Smooth muscle cell (in vitro differentiated cells): ENCODE data around the gene PKN3. TPM values are rescaled to one million over a fixed set of nuclear protein-coding genes. Genes with fewer than 3 reads are reported as not detected.

Experiments
- DNase-seq: peaks from one replicate; lab custom pipeline; 2025; ENCODE audit not compliant: unreplicated experiment; lab: John Stamatoyannopoulos, UW
- H2AFZ ChIP-seq: fragments of 200-600 bp; sonication (generic); 2 replicates; pipeline ENCODE4 v1.6.0; 2016; ENCODE audit warnings: antibody characterized with exemption, low read depth, mild to moderate bottlenecking
- H3F3A ChIP-seq: fragments of 200-600 bp; sonication (generic); 2 replicates; pipeline ENCODE4 v1.6.0; 2017; ENCODE audit warnings: antibody characterized with exemption, low read depth
- H3K27ac ChIP-seq: fragments of 200-600 bp; sonication (generic); 2 replicates; pipeline ENCODE4 v1.5.1; 2016; ENCODE audit warnings: low read depth, mild to moderate bottlenecking
- H3K27me3 ChIP-seq: fragments of 200-600 bp; sonication (generic); 2 replicates; pipeline ENCODE4 v1.6.1; 2016; ENCODE audit warnings: low read depth, mild to moderate bottlenecking
- H3K36me3 ChIP-seq: fragments of 200-600 bp; sonication (generic); 2 replicates; pipeline ENCODE4 v1.5.1; 2016; ENCODE audit warnings: low read depth
- H3K4me1 ChIP-seq: fragments of 200-600 bp; sonication (generic); 2 replicates; pipeline ENCODE4 v1.5.1; 2016; ENCODE audit warnings: low read depth
- H3K4me2 ChIP-seq: fragments of 200-600 bp; sonication (generic); 2 replicates; pipeline ENCODE4 v1.6.0; 2016; ENCODE audit warnings: mild to moderate bottlenecking
- H3K4me3 ChIP-seq: fragments of 200-600 bp; sonication (generic); 2 replicates; pipeline ENCODE4 v1.5.1; 2016; ENCODE audit warnings: mild to moderate bottlenecking
- H3K79me2 ChIP-seq: fragments of 200-600 bp; sonication (generic); 2 replicates; pipeline ENCODE4 v1.6.0; 2016; ENCODE audit warnings: low read depth, mild to moderate bottlenecking
- H3K9ac ChIP-seq: fragments of 200-600 bp; sonication (generic); 2 replicates; pipeline ENCODE4 v1.6.0; 2016; ENCODE audit warnings: low read depth
- H3K9me3 ChIP-seq: fragments of 200-600 bp; sonication (generic); replicated peaks from 2 replicates; pipeline ENCODE4 v1.5.1; 2016; ENCODE audit warnings: low read depth
- H4K20me1 ChIP-seq: fragments of 200-600 bp; sonication (generic); 2 replicates; pipeline ENCODE4 v1.6.0; 2016; ENCODE audit warnings: low read depth
- WGBS: methylation state at CpG from one replicate; pipeline ENCODE4 v1.1.7; 2016; ENCODE audit warnings: low lambda C conversion rate; 5-methylcytosine and 5-hydroxymethylcytosine counted together
- polyA plus RNA-seq: library from polyadenylated mRNA; unstranded; fragments of >200 nt; fragmentation: Nextera tagmentation; extraction: Ambion mirVana; gene quantifications from 2 replicates; pipeline ENCODE4 v1.2.1, GENCODE V29; 2016
- total RNA-seq: library from RNA; depleted of rRNA; stranded (reverse); fragments of >200 nt; gene quantifications from 2 replicates; pipeline ENCODE4 v1.2.3, GENCODE V29; 2014
- TF ChIP-seq, protein P1 (sequence below): fragments of 200-600 bp; sonication (generic); IDR thresholded peaks from 2 replicates; pipeline ENCODE4 v1.5.1; 2017; ENCODE audit warnings: borderline replicate concordance, mild to moderate bottlenecking, antibody characterized with exemption; ENCODE audit not compliant: insufficient read depth, poor library complexity, severe bottlenecking

PKN3 gene
- 0.63 and 1.4 TPM in 2 replicates for total RNA-seq
- polyA plus RNA-seq: 1.5 and 2.2 TPM in 2 replicates

- Histone ChIP-seq H3K27me3 (no peaks in the 10 kb centered on the region), H3K27ac (no peak within 1 kb of the TSS), H4K20me1 (peaks cover 1% of the 10 kb centered on the region), H3K79me2 (no peaks in the 10 kb centered on the region), H2AFZ (peak within 1 kb of the TSS; percentile 94), H3K9ac (peak within 1 kb of the TSS; percentile 26), H3K36me3 (no peaks in the 10 kb centered on the region), H3K9me3 (no peaks in the 10 kb centered on the region), H3K4me1 (no peaks in the 10 kb centered on the region), H3K4me2 (peak within 1 kb of the TSS; percentile 95), H3K4me3 (peak within 1 kb of the TSS; percentile 82), H3F3A (peaks cover 4% of the 10 kb centered on the region)
- peak; percentile 78 for DNase-seq
- TF ChIP-seq, protein P1, sequence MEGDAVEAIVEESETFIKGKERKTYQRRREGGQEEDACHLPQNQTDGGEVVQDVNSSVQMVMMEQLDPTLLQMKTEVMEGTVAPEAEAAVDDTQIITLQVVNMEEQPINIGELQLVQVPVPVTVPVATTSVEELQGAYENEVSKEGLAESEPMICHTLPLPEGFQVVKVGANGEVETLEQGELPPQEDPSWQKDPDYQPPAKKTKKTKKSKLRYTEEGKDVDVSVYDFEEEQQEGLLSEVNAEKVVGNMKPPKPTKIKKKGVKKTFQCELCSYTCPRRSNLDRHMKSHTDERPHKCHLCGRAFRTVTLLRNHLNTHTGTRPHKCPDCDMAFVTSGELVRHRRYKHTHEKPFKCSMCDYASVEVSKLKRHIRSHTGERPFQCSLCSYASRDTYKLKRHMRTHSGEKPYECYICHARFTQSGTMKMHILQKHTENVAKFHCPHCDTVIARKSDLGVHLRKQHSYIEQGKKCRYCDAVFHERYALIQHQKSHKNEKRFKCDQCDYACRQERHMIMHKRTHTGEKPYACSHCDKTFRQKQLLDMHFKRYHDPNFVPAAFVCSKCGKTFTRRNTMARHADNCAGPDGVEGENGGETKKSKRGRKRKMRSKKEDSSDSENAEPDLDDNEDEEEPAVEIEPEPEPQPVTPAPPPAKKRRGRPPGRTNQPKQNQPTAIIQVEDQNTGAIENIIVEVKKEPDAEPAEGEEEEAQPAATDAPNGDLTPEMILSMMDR: peak; percentile 81
- WGBS: under 1% methylated on average over 53 of the region's 65 CpGs
Measured at GRCh38 chr9:128702445-128702948, at the start of gene PKN3. Gene PKN3, plus strand, starts transcription at chr9:128702503. Its CDS starts 413 bp downstream, at chr9:128702916.

DNA sequence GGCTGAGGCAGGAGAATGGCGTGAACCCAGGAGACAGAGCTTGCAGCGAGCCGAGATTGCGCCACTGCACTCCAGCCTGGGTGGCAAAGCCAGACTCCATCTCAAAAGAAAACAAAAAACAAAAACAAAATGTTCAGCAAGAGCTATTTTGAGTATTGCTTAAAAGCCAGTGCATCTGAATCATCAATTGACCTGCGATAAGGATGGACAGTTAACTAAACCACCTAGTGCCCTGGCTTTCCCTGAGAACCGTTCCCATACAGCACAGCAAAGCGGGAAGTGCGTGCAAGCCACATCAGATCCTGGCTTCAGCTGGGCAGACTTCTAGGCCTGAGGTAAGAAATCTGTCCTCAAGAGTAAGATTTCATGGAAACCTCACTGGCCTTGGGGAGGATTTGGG is 48.4 kb upstream of the PKN3 start:
- no peak overlapping the region for H2AFZ ChIP-seq
- no peaks in the 10 kb centered on the region for H3K27me3 ChIP-seq
- H4K20me1 ChIP-seq: no peaks in the 10 kb centered on the region
- WGBS: 98% methylated on average over 8 of the region's 8 CpGs
- peaks cover 7% of the 10 kb centered on the region for H3K79me2 ChIP-seq
- H3K36me3 ChIP-seq: no peaks in the 10 kb centered on the region
- no peaks in the 10 kb centered on the region for H3K9me3 ChIP-seq
- H3K27ac ChIP-seq: no peak overlapping the region
- H3K9ac ChIP-seq: no peak overlapping the region
- no peak overlapping the region for H3K4me2 ChIP-seq
- TF ChIP-seq, protein P1: no peak
- DNase-seq: no peak
- no peaks in the 10 kb centered on the region for H3K4me1 ChIP-seq
- no peak overlapping the region for H3K4me3 ChIP-seq
- peaks cover 5% of the 10 kb centered on the region for H3F3A ChIP-seq

GRCh38 chr9:128654481-128654880 is 47.8 kb upstream of the PKN3 start:
- no peaks in the 10 kb centered on the region for H4K20me1 ChIP-seq
- no peak for DNase-seq
- H3F3A ChIP-seq: peaks cover 5% of the 10 kb centered on the region
- H3K4me1 ChIP-seq: no peaks in the 10 kb centered on the region
- 100% methylated on average over 1 of the region's 1 CpG for WGBS
- no peaks in the 10 kb centered on the region for H3K36me3 ChIP-seq
- no peaks in the 10 kb centered on the region for H3K9me3 ChIP-seq
- TF ChIP-seq, protein P1: no peak
- H3K4me3 ChIP-seq: no peak overlapping the region
- no peaks in the 10 kb centered on the region for H3K27me3 ChIP-seq
- no peak overlapping the region for H3K9ac ChIP-seq
- H3K4me2 ChIP-seq: no peak overlapping the region
- H2AFZ ChIP-seq: no peak overlapping the region
- H3K79me2 ChIP-seq: peaks cover 7% of the 10 kb centered on the region
- no peak overlapping the region for H3K27ac ChIP-seq
